OCI-LY3 (cell line): ENCODE results near the gene MADCAM1.

ENCODE experiments used
- CTCF ChIP-seq: fragments of 200-600, 300-600 bp; sonication (generic); IDR thresholded peaks from 2 replicates; pipeline ENCODE4 v1.5.1; 2014; ENCODE audit warnings: antibody characterized with exemption, low read length, low read depth
- EZH2phosphoT487 ChIP-seq: fragments of 200-600 bp; shearing (Covaris generic); IDR thresholded peaks from 2 replicates; pipeline ENCODE4 v1.6.1; 2018; ENCODE audit warnings: antibody characterized with exemption, mixed run types, low read depth

- TF ChIP-seq CTCF (no peak), EZH2phosphoT487 (no peak)
These were observed 35.2 kb upstream of the MADCAM1 start, which contains the start of gene SHC2 for GRCh38 chr19:460877-461720.
